ENCODE data around the gene IGLL5. TPM values are rescaled to one million over a fixed set of nuclear protein-coding genes. Genes with fewer than 3 reads are reported as not detected.

IGLL5 gene
- total and polyA plus RNA-seq, 2 of the 13 experiments (the other 11 are each of a cell fraction or from before 2014, with no cell fraction given), result not detected

DNA sequence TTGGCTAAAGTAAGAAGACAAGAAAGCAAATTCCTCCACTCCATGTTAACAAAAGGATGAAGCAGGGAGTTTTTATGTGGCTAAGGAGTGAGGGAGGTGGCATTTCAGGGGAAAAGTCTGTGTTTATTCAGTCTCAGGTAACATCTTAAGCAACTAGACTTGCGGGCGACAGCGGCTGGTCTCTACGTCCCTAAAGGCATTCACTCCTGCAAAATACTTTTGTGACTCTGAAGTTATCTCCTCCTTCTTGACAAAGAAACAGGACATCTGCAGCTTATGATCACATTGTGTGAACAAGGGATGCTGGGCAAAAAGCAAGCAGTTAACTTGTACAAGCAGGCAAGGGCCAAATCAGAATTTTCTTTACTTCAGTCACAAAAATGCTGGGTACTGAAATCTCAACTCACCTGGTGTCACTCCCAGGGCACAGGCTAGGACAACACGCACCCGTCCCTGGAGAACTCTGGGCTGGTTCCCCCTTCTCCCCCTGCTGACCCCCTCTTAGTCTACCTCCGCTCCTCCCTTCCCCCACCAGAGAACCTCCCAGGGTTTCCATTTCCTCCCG is 38.3 kb downstream of the IGLL5 start (continued):
- TF ChIP-seq FOXJ3 (CRISPR knock-in tag; IDR thresholded peaks at IDR 0.05; ENCODE audit: borderline replicate concordance) (no peak), KDM3A (CRISPR knock-in tag; IDR thresholded peaks at IDR 0.05; ENCODE audit: low read depth) (no peak), SOX6 (IDR thresholded peaks at IDR 0.05) (no peak), SOX6 (CRISPR knock-in tag; IDR thresholded peaks at IDR 0.05) (no peak), TOPORS (CRISPR knock-in tag; IDR thresholded peaks at IDR 0.05) (no peak), ZFAT (CRISPR knock-in tag; conservative IDR thresholded peaks at IDR 0.05) (no peak), ZIK1 (CRISPR knock-in tag; IDR thresholded peaks at IDR 0.05; ENCODE audit: borderline replicate concordance, low read depth) (no peak), SUZ12 (IDR thresholded peaks at IDR 0.05; ENCODE audit: low read depth, low read length) (no peak), MBD4 (IDR thresholded peaks at IDR 0.05; ENCODE audit: borderline replicate concordance, low read length) (no peak)

DNA sequence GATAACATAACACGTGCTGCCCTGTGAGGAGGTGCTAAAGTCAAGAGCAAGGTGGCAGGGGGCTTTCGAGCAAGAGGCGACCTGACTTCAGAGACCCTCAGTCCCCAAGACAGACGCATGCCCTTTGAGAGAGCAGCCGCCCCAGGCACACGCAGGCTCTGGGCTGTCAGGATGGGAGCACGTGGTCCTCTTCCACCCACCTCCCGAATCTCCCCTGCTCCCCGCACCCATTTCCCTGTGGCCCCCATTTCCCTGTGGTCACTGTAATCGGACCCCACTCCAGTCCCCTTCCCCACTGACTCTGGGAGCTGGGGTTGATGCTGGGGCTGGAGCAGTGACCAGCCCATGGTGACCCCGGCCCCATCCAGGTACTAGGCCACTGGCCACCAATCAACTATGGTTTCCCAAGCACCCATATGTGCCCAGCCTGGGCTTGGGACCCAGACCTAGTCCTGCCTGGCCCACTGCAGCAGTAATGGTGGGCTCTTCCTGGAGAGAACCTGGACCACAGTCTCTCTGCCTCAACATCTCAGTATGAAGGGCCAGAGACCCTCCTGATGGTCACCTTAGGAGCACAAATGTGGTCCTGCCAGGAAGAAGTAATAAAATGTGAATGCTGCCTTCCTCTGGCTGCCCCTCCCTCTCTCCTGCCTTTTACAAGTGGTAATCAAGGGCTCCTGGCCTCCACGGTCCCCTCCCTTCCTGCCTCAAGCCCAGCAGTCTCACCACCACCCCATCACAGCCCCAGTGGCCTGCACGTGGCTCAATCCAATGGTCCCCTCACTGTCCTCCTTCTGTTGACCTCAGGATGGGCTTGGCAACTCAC is 39.0 kb downstream of the IGLL5 start:
- no peaks in the 10 kb centered on the region for H4K20me1 ChIP-seq (ENCODE audit: insufficient read depth, low read length)
- no TSS peak for BruUV-seq (replicated peaks)
- POLR2A ChIA-PET, result no interaction called here
- H3K9ac ChIP-seq (ENCODE audit: insufficient read depth, low read depth, low read length), result no peak overlapping the region
- intact Hi-C loops (cut with micrococcal nuclease; ENCODE audit: unreplicated experiment), result no loop called here
- FAIRE-seq, result no peak
- TF ChIP-seq SIX1 (CRISPR knock-in tag; IDR thresholded peaks at IDR 0.05; ENCODE audit: borderline replicate concordance) (no peak), ZNF256 (CRISPR knock-in tag; conservative IDR thresholded peaks at IDR 0.05) (no peak)
- no peak overlapping the region for H3K4me3 ChIP-seq (replicated peaks in 1 of 3; ENCODE audit: insufficient read depth in 1 of 3, low read depth in 2 of 3, low read length in 3 of 3)
- no peak overlapping the region for H3K27ac ChIP-seq (ENCODE audit: extremely low read length, insufficient read depth, low read length)
- no peak for DNase-seq (ENCODE audit: low spot score)
- no peaks in the 10 kb centered on the region for H3K9me3 ChIP-seq (ENCODE audit: low read length)
- no peak overlapping the region for H3K4me2 ChIP-seq (ENCODE audit: low read depth, low read length)
- no peaks in the 10 kb centered on the region for H3K4me1 ChIP-seq (ENCODE audit: insufficient read depth, low read length)
- H3K27me3 ChIP-seq (ENCODE audit: control insufficient read depth in 1 of 2, insufficient read depth in 2 of 2, low read length in 2 of 2), result peaks cover 12 to 53% of the 10 kb centered on the region in 2 experiments; a peak in 4 of 5 replicates
- H3K36me3 ChIP-seq (replicated peaks in 1 of 2; ENCODE audit: control insufficient read depth in 1 of 2, insufficient read depth in 2 of 2, low read length in 2 of 2), result no peaks in the 10 kb centered on the region
- H2AFZ ChIP-seq (ENCODE audit: low read length), result no peak overlapping the region
- ATAC-seq, result no peak
- CTCF ChIA-PET (ENCODE audit: low intra/inter-chr PET ratio, low total read pairs), result no interaction called here
- no peaks in the 10 kb centered on the region for H3K79me2 ChIP-seq (ENCODE audit: insufficient read depth, low read length)
- in situ Hi-C loops (cut with HindIII; ENCODE audit: extremely low pct_ligation_motif_present, low pct_unique_long_range_greater_than_20kb), result no loop called here
- 41% methylated on average over 12 of the region's 13 CpGs for WGBS (ENCODE audit: low lambda C conversion rate)
